ENCODE data around the gene PRSS57. TPM values are rescaled to one million over a fixed set of nuclear protein-coding genes. Genes with fewer than 3 reads are reported as not detected.
"Not testable (repeated sequence)": the region's sequence is repeated elsewhere in the genome, so short reads cannot be mapped to it uniquely, and the experiment has no call there.

Gene PRSS57
- total RNA-seq, 1 donor from 2014 or later = not detected

DNA sequence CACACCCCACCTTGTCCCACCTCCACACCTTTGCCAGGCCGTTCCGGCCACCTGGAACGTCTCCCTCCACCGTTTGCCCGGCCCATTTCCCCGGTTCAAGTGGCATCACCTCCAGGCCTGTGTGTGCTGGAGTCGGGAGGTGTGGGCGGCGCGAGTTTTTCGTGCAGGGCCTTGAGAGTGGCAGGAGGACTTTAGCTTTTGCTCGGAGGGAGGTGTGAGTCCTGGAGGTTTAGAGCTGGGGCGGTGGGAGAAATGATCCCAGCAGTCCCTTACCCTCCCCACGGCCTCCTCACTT lies 9.1 kb upstream of the PRSS57 start:
- peaks cover 16% of the 10 kb centered on the region for H3K27me3 ChIP-seq
- intact Hi-C loops (cut with DNase I) = no loop called here
- no peak overlapping the region for H3K27ac ChIP-seq
- peak overlapping the region in 1 of 2 donors; percentile 16 for H3K4me3 ChIP-seq
- H3K9me3 ChIP-seq = no peaks in the 10 kb centered on the region
- TF ChIP-seq CTCF (IDR thresholded peaks at IDR 0.05) = no peak
- no peaks in the 10 kb centered on the region for H3K36me3 ChIP-seq
- no peaks in the 10 kb centered on the region for H3K4me1 ChIP-seq
- DNase-seq (ENCODE audit: low spot score in 2 of 2) = no peak

DNA sequence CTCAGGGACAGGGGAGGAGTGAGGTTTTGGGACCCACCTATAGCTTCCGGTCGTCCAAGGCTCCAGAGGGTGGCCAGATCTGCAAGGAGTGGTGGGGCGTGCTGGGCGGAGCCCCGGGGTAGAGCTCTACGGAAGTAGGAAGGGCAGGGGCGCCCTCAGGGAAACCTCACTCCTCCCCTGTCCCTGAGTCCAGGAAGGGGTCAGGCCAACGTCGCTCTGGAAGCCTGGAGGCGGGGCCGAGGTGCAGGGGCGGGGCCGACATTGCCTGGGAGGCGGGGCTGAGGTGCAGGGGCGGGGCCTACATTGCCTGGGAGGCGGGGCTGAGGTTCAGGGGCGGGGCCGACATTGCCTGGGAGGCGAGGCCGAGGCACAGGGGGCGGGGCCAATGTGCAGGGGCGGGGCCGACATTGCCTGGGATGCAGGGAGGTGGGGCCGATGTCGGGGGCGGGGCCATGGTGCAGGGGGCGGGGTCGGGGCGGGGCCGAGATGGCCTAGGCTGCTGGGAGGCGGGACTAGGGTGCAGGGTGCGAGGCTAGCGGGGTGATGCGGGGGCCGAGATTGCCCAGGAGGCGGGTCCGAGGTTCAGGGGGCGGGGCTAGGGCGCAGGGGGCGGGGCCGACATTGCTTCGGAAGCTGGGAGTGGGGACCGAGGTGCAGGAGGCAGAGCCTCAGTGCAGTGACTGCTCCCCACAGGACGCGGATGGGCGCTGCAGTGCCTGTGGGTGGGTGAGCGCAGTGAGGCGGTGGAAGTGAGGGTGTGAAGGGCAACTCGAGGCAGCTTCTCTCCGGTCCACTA lies 8.6 kb upstream of the PRSS57 start:
- DNase-seq (ENCODE audit: low spot score in 2 of 2) = peak in 1 of 2 donors; percentile 82
- no peaks in the 10 kb centered on the region for H3K9me3 ChIP-seq
- no peaks in the 10 kb centered on the region for H3K4me1 ChIP-seq
- H3K27me3 ChIP-seq = peaks cover 11% of the 10 kb centered on the region
- peak overlapping the region; percentile 16 to 41 for H3K4me3 ChIP-seq
- H3K36me3 ChIP-seq = no peaks in the 10 kb centered on the region
- no peak overlapping the region for H3K27ac ChIP-seq
- no peak for TF ChIP-seq CTCF (IDR thresholded peaks at IDR 0.05)
- intact Hi-C loops (cut with DNase I) = no loop called here

DNA sequence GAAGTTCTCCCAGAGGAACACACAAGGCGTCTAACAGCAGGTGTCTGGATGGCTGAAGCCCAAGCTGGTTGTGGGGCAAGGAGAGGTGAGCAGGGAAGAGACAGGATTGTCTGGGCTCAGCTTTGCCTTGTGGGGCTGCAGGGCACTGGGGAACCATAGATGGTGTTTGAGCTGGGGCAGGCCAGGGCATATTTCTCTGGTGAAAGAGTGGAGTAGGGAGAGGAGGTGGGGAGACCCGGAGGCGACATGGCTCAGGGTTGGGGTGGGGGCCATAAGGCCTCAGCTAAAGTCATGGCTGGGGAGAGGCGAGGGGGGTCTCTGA lies 8.0 kb upstream of the PRSS57 start:
- Histone ChIP-seq H3K4me1 (no peaks in the 10 kb centered on the region), H3K9me3 (no peaks in the 10 kb centered on the region), H3K27me3 (peaks cover 11% of the 10 kb centered on the region), H3K4me3 (peak overlapping the region in 1 of 2 donors; percentile 41), H3K36me3 (no peaks in the 10 kb centered on the region), H3K27ac (no peak overlapping the region)
- DNase-seq (ENCODE audit: low spot score in 2 of 2) = no peak
- no peak for TF ChIP-seq CTCF (IDR thresholded peaks at IDR 0.05)
- intact Hi-C loops (cut with DNase I) = no loop called here

GRCh38 chr19:702847-703246 lies 7.6 kb upstream of the PRSS57 start:
- H3K27ac ChIP-seq; H3K4me1 ChIP-seq; H3K4me3 ChIP-seq; DNase-seq (ENCODE audit: low spot score in 2 of 2); H3K9me3 ChIP-seq; intact Hi-C loops (cut with DNase I); H3K36me3 ChIP-seq: not testable (repeated sequence)
- H3K27me3 ChIP-seq = peaks cover 11% of the 10 kb centered on the region

GRCh38 chr19:699885-700284 lies 4.6 kb upstream of the PRSS57 start:
- H3K4me3 ChIP-seq; H3K36me3 ChIP-seq; H3K9me3 ChIP-seq; DNase-seq (ENCODE audit: low spot score in 2 of 2); H3K4me1 ChIP-seq; H3K27ac ChIP-seq; intact Hi-C loops (cut with DNase I): not testable (repeated sequence)
- peaks cover 11% of the 10 kb centered on the region for H3K27me3 ChIP-seq

- H3K27ac ChIP-seq; H3K4me1 ChIP-seq; H3K9me3 ChIP-seq; H3K27me3 ChIP-seq; H3K36me3 ChIP-seq; H3K4me3 ChIP-seq; DNase-seq (ENCODE audit: low spot score in 2 of 2); intact Hi-C loops (cut with DNase I): not testable (repeated sequence)
Observed at GRCh38 chr19:698529-698928, 3.3 kb upstream of the PRSS57 start.

GRCh38 chr19:694481-695351 lies 536 bp downstream of the PRSS57 start:
- Histone ChIP-seq H3K27ac (no peak overlapping the region), H3K27me3 (no peaks in the 10 kb centered on the region), H3K4me3 (no peak overlapping the region), H3K4me1 (no peaks in the 10 kb centered on the region), H3K9me3 (no peaks in the 10 kb centered on the region), H3K36me3 (no peaks in the 10 kb centered on the region)
- DNase-seq (ENCODE audit: low spot score in 2 of 2) = no peak
- TF ChIP-seq CTCF (IDR thresholded peaks at IDR 0.05) = no peak
- intact Hi-C loops (cut with DNase I) = no loop called here
